HepG2 (cell line): ENCODE results near the gene SPOP. TPM values are rescaled to one million over a fixed set of nuclear protein-coding genes. Genes with fewer than 3 reads are reported as not detected.

ENCODE experiments used
- ATAC-seq: fragments of 200-7000 bp; cut with Tn5 transposase; 3 replicates; pipeline ENCODE4 v1.9.1; 2020; ENCODE audit warnings: mild to moderate bottlenecking, moderate library complexity
- BruUV-seq: library from RNA; stranded (reverse); fragments of 400-500 nt; replicated peaks from 2 replicates; lab custom pipeline; 2021; lab: Mats Ljungman, UMichigan
- CTCF ChIA-PET: fragments of 300-600 bp; formaldehyde crosslinking; extraction: SDS; loops from one replicate; lab custom pipeline; 2021; ENCODE audit warnings: low total read pairs, inconsistent platforms, low intra/inter-chr PET ratio; lab: Yijun Ruan, JAX
- POLR2A ChIA-PET: fragments of 350-600 bp; sonication (Branson Sonifier 250); formaldehyde crosslinking; loops from one replicate; lab custom pipeline; 2020; ENCODE audit warnings: antibody characterized with exemption, inconsistent platforms; lab: Yijun Ruan, JAX
- DNase-seq: peaks from one replicate; pipeline ENCODE4 v3.0.0-alpha.2; 2015; ENCODE audit warnings: low spot score
- FAIRE-seq: peaks from 3 replicates; lab custom pipeline; 2011; peaks lifted over from hg19 to GRCh38; lab: Jason Lieb, UNC
- H2AFZ ChIP-seq: one replicate; pipeline ENCODE4 v1.6.1; 2011; ENCODE audit warnings: low read length, inconsistent platforms
- H3K27ac ChIP-seq: fragments of 300-600 bp; 3 replicates; pipeline ENCODE4 v1.8.0; 2011; ENCODE audit warnings: mixed run types, mild to moderate bottlenecking, mixed read lengths, low read length, inconsistent platforms; ENCODE audit not compliant: insufficient read depth; ENCODE audit errors: extremely low read length
- H3K27me3 ChIP-seq, 2 experiments: fragments of 200-600 bp in 1 of 2; 2 replicates in 1 of 2; 3 replicates in 1 of 2; pipeline versions ENCODE4 v1.6.0 to v1.8.0; 2011; ENCODE audit warnings: low read length in 2 of 2, mild to moderate bottlenecking in 2 of 2, moderate library complexity in 2 of 2, inconsistent platforms in 1 of 2; ENCODE audit not compliant: insufficient read depth in 2 of 2, control insufficient read depth in 1 of 2
- H3K36me3 ChIP-seq, 2 experiments: fragments of 200-600 bp in 1 of 2; replicated peaks in 1 of 2; 2 replicates in 1 of 2; 3 replicates in 1 of 2; pipeline versions ENCODE4 v1.5.1 to v1.8.0; 2011; ENCODE audit warnings: low read length in 2 of 2, inconsistent platforms in 1 of 2; ENCODE audit not compliant: insufficient read depth in 2 of 2, control insufficient read depth in 1 of 2
- H3K4me1 ChIP-seq: 2 replicates; pipeline ENCODE4 v1.5.1; 2012; ENCODE audit warnings: low read length, inconsistent platforms; ENCODE audit not compliant: insufficient read depth
- H3K4me2 ChIP-seq: 2 replicates; pipeline ENCODE4 v1.6.0; 2011; ENCODE audit warnings: low read depth, low read length, inconsistent platforms
- H3K4me3 ChIP-seq, 3 experiments: fragments of 200-600 bp in 1 of 3; sonication (generic), shearing (Covaris generic) in 1 of 3; replicated peaks in 1 of 3; 2 replicates each; pipeline ENCODE4 v1.5.1; 2011 to 2016; ENCODE audit warnings: low read length in 3 of 3, inconsistent platforms in 2 of 3, low read depth in 2 of 3, mild to moderate bottlenecking in 2 of 3, control low read depth in 1 of 3, mixed read lengths in 1 of 3; ENCODE audit not compliant: insufficient read depth in 1 of 3
- H3K79me2 ChIP-seq: one replicate; pipeline ENCODE4 v1.6.1; 2011; ENCODE audit warnings: low read length, inconsistent platforms; ENCODE audit not compliant: insufficient read depth
- H3K9ac ChIP-seq: 2 replicates; pipeline ENCODE4 v1.6.0; 2011; ENCODE audit warnings: mild to moderate bottlenecking, low read depth, low read length, inconsistent platforms; ENCODE audit not compliant: insufficient read depth
- H3K9me3 ChIP-seq: 2 replicates; pipeline ENCODE4 v1.5.1; 2012; ENCODE audit warnings: mild to moderate bottlenecking, low read length
- H4K20me1 ChIP-seq: 2 replicates; pipeline ENCODE4 v1.6.0; 2011; ENCODE audit warnings: inconsistent platforms, mild to moderate bottlenecking, low read length, moderate library complexity; ENCODE audit not compliant: insufficient read depth
- HOXA5 ChIP-seq: sonication (generic); formaldehyde crosslinking; IDR thresholded peaks from 2 replicates; pipeline ENCODE4 v1.4.0; 2020; ENCODE audit warnings: missing genetic modification reagents
- HOXA9 ChIP-seq: sonication (generic); formaldehyde crosslinking; IDR thresholded peaks from 2 replicates; pipeline ENCODE4 v1.8.1; 2022; ENCODE audit warnings: missing genetic modification reagents, mild to moderate bottlenecking, moderate library complexity, borderline replicate concordance
- ISX ChIP-seq: sonication (generic); formaldehyde crosslinking; conservative IDR thresholded peaks from 2 replicates; pipeline ENCODE4 v1.5.0; 2020; ENCODE audit warnings: missing genetic modification reagents
- KLF16 ChIP-seq, 2 experiments: sonication (generic) in 1 of 2; formaldehyde crosslinking in 1 of 2; IDR thresholded peaks; 2 replicates each; pipeline versions ENCODE4 v1.6.1 to v1.8.0; 2016 to 2023; ENCODE audit warnings: missing genetic modification reagents in 2 of 2, missing compliant biosample characterization in 1 of 2
- NR1H2 ChIP-seq: sonication (generic); formaldehyde crosslinking; IDR thresholded peaks from 2 replicates; pipeline ENCODE4 v1.8.1; 2022; ENCODE audit warnings: low read depth, missing genetic modification reagents, borderline replicate concordance
- SMARCE1 ChIP-seq: fragments of 450-650 bp; IDR thresholded peaks from 2 replicates; pipeline ENCODE4 v1.6.1; 2017; ENCODE audit warnings: borderline replicate concordance
- ZKSCAN1 ChIP-seq: fragments of 150-350 bp; IDR thresholded peaks from 2 replicates; pipeline ENCODE4 v1.6.1; 2014; ENCODE audit warnings: low read length
- ZNF253 ChIP-seq: sonication (generic); formaldehyde crosslinking; IDR thresholded peaks from 2 replicates; pipeline ENCODE4 v1.8.0; 2022; ENCODE audit warnings: mild to moderate bottlenecking, missing genetic modification reagents, borderline replicate concordance
- ZNF709 ChIP-seq: sonication (generic); formaldehyde crosslinking; IDR thresholded peaks from 2 replicates; pipeline ENCODE4 v1.5.0; 2020; ENCODE audit warnings: mild to moderate bottlenecking, missing genetic modification reagents
- ZNF773 ChIP-seq: sonication (generic); formaldehyde crosslinking; IDR thresholded peaks from 2 replicates; pipeline ENCODE4 v1.4.0; 2020; ENCODE audit warnings: missing genetic modification reagents, borderline replicate concordance
- ZNF891 ChIP-seq: sonication (generic); formaldehyde crosslinking; IDR thresholded peaks from 2 replicates; pipeline ENCODE4 v1.5.0; 2020; ENCODE audit warnings: mild to moderate bottlenecking, missing genetic modification reagents
- ZSCAN22 ChIP-seq: sonication (generic); formaldehyde crosslinking; IDR thresholded peaks from 2 replicates; pipeline ENCODE4 v1.4.0; 2020; ENCODE audit warnings: mild to moderate bottlenecking, missing genetic modification reagents
- WGBS: methylation state at CpG from one replicate; pipeline ENCODE4 v1.1.6; 2017; ENCODE audit warnings: low lambda C conversion rate; 5-methylcytosine and 5-hydroxymethylcytosine counted together
- in situ Hi-C: cut with HindIII; loops from 2 replicates; pipeline ENCODE4 v1.10.0; 2017; ENCODE audit warnings: low pct_unique_long_range_greater_than_20kb; ENCODE audit not compliant: extremely low pct_ligation_motif_present
- intact Hi-C: fragments of 100-400 bp; cut with micrococcal nuclease; formaldehyde crosslinking; loops from one replicate; pipeline ENCODE4 v1.10.0; 2022; ENCODE audit not compliant: unreplicated experiment
- polyA plus RNA-seq, 8 experiments: library from polyadenylated mRNA; depleted of rRNA in 3 of 8; stranded (reverse) in 7 of 8; unstranded in 1 of 8; fragments of >200 nt; fragmentation: Illumina TruSeq in 4 of 8; extraction: Trizol in 4 of 8; gene quantifications; 2 replicates each; pipeline versions ENCODE4 v1.2.1 to v1.2.3, GENCODE V29; 2011 to 2016; ENCODE audit warnings: low read depth in 4 of 8, missing spikeins in 1 of 8, mixed read lengths in 1 of 8; ENCODE audit not compliant: insufficient read depth in 1 of 8
- total RNA-seq, 5 experiments: library from RNA; depleted of rRNA; stranded (reverse); fragments of >200 nt; fragmentation: Illumina TruSeq; extraction: Trizol; gene quantifications; 2 replicates each; pipeline ENCODE4 v1.2.3, GENCODE V29; 2016; ENCODE audit warnings: low read depth in 1 of 5
- TF ChIP-seq, protein P1 (sequence below): sonication (generic); formaldehyde crosslinking; IDR thresholded peaks from 2 replicates; pipeline ENCODE4; 2020; ENCODE audit warnings: missing genetic modification reagents, mild to moderate bottlenecking, borderline replicate concordance
- TF ChIP-seq, protein P2 (sequence below): fragments of 450-650 bp; IDR thresholded peaks from 2 replicates; pipeline ENCODE4 v1.6.1; 2016
- TF ChIP-seq, protein P3 (sequence below): sonication (generic); formaldehyde crosslinking; IDR thresholded peaks from 2 replicates; pipeline ENCODE4 v1.8.0; 2022; ENCODE audit warnings: low read depth, missing genetic modification reagents
- TF ChIP-seq, protein P4 (sequence below): sonication (generic); formaldehyde crosslinking; IDR thresholded peaks from 2 replicates; pipeline ENCODE4 v1.5.0; 2020; ENCODE audit warnings: mild to moderate bottlenecking, missing genetic modification reagents

Gene SPOP
- total and polyA plus RNA-seq, 2 of the 13 experiments (the other 11 are each of a cell fraction or from before 2014, with no cell fraction given) = 52.8 to 60.8 TPM

DNA sequence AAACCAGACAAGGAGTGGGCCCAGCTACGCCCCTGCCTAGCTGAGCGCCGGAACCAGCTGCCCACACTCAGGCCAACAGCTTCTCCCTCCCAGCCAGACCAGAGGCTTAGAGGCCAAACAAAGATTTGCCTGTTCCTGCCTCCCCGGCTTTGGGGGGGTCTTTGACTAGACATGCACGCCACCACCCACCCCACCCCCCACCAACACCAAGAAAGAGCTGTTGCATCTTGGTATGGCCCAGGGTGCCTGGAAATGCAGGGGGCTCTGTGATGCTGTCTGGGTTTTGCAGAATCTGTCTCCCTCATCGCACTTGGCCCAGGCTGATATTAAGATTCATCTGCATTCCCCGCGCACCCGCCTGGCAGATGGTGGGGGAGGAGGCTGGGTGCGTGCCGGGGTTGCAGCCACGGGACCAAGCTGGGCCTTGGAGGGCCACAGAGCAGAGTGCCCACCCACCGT is 103.5 kb downstream of the SPOP start:
- 42% methylated on average over 13 of the region's 13 CpGs for WGBS
- no peaks in the 10 kb centered on the region for H3K79me2 ChIP-seq
- peaks cover 4 to 72% of the 10 kb centered on the region in 2 experiments; a peak in 4 of 5 replicates for H3K27me3 ChIP-seq
- ChIA-PET CTCF (no interaction called here), POLR2A (interaction anchor here (1.3 kb wide), 1 partner anchor 130 kb away, joined by 3 read pairs; no protein-coding TSS in a partner anchor)
- H3K36me3 ChIP-seq = no peaks in the 10 kb centered on the region
- in situ Hi-C loops = no loop called here
- peak overlapping the region; percentile 87; the same call in 1 of the 2 replicates for H3K4me2 ChIP-seq
- H2AFZ ChIP-seq = no peak overlapping the region
- H3K9ac ChIP-seq = no peak overlapping the region
- DNase-seq = no peak
- peaks cover 37% of the 10 kb centered on the region for H3K4me1 ChIP-seq
- no TSS peak for BruUV-seq
- H3K4me3 ChIP-seq = no peak overlapping the region
- no peak for ATAC-seq
- no peak for FAIRE-seq
- no peaks in the 10 kb centered on the region for H3K9me3 ChIP-seq
- intact Hi-C loops = no loop called here
- H3K27ac ChIP-seq = no peak overlapping the region
- H4K20me1 ChIP-seq = no peaks in the 10 kb centered on the region
- TF ChIP-seq, protein P1, sequence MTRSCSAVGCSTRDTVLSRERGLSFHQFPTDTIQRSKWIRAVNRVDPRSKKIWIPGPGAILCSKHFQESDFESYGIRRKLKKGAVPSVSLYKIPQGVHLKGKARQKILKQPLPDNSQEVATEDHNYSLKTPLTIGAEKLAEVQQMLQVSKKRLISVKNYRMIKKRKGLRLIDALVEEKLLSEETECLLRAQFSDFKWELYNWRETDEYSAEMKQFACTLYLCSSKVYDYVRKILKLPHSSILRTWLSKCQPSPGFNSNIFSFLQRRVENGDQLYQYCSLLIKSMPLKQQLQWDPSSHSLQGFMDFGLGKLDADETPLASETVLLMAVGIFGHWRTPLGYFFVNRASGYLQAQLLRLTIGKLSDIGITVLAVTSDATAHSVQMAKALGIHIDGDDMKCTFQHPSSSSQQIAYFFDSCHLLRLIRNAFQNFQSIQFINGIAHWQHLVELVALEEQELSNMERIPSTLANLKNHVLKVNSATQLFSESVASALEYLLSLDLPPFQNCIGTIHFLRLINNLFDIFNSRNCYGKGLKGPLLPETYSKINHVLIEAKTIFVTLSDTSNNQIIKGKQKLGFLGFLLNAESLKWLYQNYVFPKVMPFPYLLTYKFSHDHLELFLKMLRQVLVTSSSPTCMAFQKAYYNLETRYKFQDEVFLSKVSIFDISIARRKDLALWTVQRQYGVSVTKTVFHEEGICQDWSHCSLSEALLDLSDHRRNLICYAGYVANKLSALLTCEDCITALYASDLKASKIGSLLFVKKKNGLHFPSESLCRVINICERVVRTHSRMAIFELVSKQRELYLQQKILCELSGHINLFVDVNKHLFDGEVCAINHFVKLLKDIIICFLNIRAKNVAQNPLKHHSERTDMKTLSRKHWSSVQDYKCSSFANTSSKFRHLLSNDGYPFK (CRISPR knock-in tag) = no peak
- TF ChIP-seq ZNF773 (CRISPR knock-in tag) = no peak
- TF ChIP-seq ZNF891 (CRISPR knock-in tag) = no peak
- TF ChIP-seq ISX (CRISPR knock-in tag) = no peak
- TF ChIP-seq, protein P2, sequence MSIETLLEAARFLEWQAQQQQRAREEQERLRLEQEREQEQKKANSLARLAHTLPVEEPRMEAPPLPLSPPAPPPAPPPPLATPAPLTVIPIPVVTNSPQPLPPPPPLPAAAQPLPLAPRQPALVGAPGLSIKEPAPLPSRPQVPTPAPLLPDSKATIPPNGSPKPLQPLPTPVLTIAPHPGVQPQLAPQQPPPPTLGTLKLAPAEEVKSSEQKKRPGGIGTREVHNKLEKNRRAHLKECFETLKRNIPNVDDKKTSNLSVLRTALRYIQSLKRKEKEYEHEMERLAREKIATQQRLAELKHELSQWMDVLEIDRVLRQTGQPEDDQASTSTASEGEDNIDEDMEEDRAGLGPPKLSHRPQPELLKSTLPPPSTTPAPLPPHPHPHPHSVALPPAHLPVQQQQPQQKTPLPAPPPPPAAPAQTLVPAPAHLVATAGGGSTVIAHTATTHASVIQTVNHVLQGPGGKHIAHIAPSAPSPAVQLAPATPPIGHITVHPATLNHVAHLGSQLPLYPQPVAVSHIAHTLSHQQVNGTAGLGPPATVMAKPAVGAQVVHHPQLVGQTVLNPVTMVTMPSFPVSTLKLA = no peak
- TF ChIP-seq NR1H2 = no peak
- TF ChIP-seq ZNF709 = no peak
- TF ChIP-seq HOXA5 (CRISPR knock-in tag) = no peak
- no peak for TF ChIP-seq ZNF253
- TF ChIP-seq, protein P3, sequence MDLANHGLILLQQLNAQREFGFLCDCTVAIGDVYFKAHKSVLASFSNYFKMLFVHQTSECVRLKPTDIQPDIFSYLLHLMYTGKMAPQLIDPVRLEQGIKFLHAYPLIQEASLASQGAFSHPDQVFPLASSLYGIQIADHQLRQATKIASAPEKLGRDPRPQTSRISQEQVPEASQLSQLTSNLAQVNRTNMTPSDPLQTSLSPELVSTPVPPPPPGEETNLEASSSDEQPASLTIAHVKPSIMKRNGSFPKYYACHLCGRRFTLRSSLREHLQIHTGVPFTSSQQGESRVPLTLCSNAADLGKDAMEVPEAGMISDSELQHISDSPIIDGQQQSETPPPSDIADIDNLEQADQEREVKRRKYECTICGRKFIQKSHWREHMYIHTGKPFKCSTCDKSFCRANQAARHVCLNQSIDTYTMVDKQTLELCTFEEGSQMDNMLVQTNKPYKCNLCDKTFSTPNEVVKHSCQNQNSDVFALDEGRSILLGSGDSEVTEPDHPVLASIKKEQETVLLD (CRISPR knock-in tag) = no peak
- TF ChIP-seq ZSCAN22 (CRISPR knock-in tag) = no peak
- TF ChIP-seq, protein P4, sequence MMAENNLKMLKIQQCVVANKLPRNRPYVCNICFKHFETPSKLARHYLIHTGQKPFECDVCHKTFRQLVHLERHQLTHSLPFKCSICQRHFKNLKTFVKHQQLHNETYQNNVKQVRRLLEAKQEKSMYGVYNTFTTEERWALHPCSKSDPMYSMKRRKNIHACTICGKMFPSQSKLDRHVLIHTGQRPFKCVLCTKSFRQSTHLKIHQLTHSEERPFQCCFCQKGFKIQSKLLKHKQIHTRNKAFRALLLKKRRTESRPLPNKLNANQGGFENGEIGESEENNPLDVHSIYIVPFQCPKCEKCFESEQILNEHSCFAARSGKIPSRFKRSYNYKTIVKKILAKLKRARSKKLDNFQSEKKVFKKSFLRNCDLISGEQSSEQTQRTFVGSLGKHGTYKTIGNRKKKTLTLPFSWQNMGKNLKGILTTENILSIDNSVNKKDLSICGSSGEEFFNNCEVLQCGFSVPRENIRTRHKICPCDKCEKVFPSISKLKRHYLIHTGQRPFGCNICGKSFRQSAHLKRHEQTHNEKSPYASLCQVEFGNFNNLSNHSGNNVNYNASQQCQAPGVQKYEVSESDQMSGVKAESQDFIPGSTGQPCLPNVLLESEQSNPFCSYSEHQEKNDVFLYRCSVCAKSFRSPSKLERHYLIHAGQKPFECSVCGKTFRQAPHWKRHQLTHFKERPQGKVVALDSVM (CRISPR knock-in tag) = no peak
- TF ChIP-seq HOXA9 = no peak
- no peak for TF ChIP-seq ZKSCAN1
- no peak for TF ChIP-seq KLF16 (CRISPR knock-in tag; IDR thresholded peaks at IDR 0.05)
- no peak for TF ChIP-seq SMARCE1
